Measurements from ENCODE around the gene HSPA12A.

HSPA12A gene

GRCh38 chr10:116761883-116762282 is 19.5 kb upstream of the HSPA12A start:
- no peak overlapping the region for H3K4me3 ChIP-seq (ENCODE audit: low read length in 2 of 2)
- DNase-seq (ENCODE audit: low spot score), result no peak
- H2AFZ ChIP-seq (ENCODE audit: low read length), result no peak overlapping the region
- H3K4me1 ChIP-seq (ENCODE audit: control insufficient read depth in 2 of 2, insufficient read depth in 1 of 2, low read depth in 1 of 2, low read length in 2 of 2), result no peaks in the 10 kb centered on the region
- peak overlapping the region; percentile 5 for H3K14ac ChIP-seq (ENCODE audit: low read length)
- H3K4ac ChIP-seq (ENCODE audit: low read length), result no peak overlapping the region
- no peak overlapping the region for H3K23ac ChIP-seq (ENCODE audit: low read depth, low read length, poor library complexity)
- no peak overlapping the region for H3K27ac ChIP-seq (replicated peaks; ENCODE audit: low read length)
- no peak overlapping the region for H2BK5ac ChIP-seq (ENCODE audit: low read length)
- no peak overlapping the region for H2BK15ac ChIP-seq (ENCODE audit: low read length)
- H3K9ac ChIP-seq (ENCODE audit: low read depth, low read length, poor library complexity), result no peak overlapping the region
- H4K91ac ChIP-seq (ENCODE audit: low read depth, low read length, poor library complexity), result no peak overlapping the region
- H3K9me3 ChIP-seq (replicated peaks in 1 of 2; ENCODE audit: control insufficient read depth in 2 of 2, insufficient read depth in 1 of 2, low read depth in 1 of 2, low read length in 2 of 2), result peaks cover 0 to 6% of the 10 kb centered on the region in 2 donors
- H2BK12ac ChIP-seq (ENCODE audit: low read length), result no peak overlapping the region
- no CpG with 5 or more reads among the region's 5 CpGs for WGBS, 2 donors (ENCODE audit: extremely low coverage in 2 of 2, insufficient read length in 2 of 2, insufficient replicate concordance in 1 of 2)
- no peak overlapping the region for H3K18ac ChIP-seq (ENCODE audit: low read length)
- H3K79me1 ChIP-seq (ENCODE audit: low read depth, low read length), result no peaks in the 10 kb centered on the region
- H3K36me3 ChIP-seq (replicated peaks in 1 of 2; ENCODE audit: control insufficient read depth in 2 of 2, insufficient read depth in 2 of 2, low read length in 2 of 2), result no peaks in the 10 kb centered on the region
- no peak overlapping the region for H2AK5ac ChIP-seq (ENCODE audit: low read depth, low read length)
- peaks cover 0 to 6% (median 0%) of the 10 kb centered on the region in 3 experiments for H3K27me3 ChIP-seq (ENCODE audit: control insufficient read depth in 3 of 3, insufficient read depth in 3 of 3, low read depth in 1 of 3, low read length in 3 of 3)
- H4K8ac ChIP-seq (ENCODE audit: low read depth, low read length), result no peak overlapping the region
- H2BK120ac ChIP-seq (ENCODE audit: low read depth, low read length), result no peak overlapping the region
- H3K4me2 ChIP-seq (ENCODE audit: insufficient read depth, low read length, poor library complexity, severe bottlenecking), result no peak overlapping the region

DNA sequence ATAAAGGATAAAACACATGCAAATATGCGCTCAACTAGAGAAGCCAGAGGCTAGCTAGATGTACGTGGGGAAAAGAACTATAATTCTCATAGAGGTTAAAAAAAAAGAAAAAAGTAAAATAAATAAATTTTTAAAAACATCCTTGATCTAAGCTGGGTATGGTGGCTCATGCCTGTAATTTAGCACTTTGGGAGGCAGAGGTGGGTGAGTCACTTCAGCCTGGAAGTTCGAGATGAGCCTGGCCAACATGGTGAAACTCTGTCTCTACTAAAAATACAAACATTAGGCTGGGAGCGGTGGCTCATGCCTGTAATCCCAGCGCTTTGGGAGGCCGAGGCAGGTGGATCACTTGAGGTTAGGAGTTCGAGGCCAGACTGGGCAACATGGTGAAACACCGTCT is 18.6 kb upstream of the HSPA12A start:
- H3K23ac ChIP-seq (ENCODE audit: low read depth, low read length, poor library complexity), result no peak overlapping the region
- H3K18ac ChIP-seq (ENCODE audit: low read length), result no peak overlapping the region
- H3K4ac ChIP-seq (ENCODE audit: low read length), result no peak overlapping the region
- no peak overlapping the region for H2BK12ac ChIP-seq (ENCODE audit: low read length)
- no peak overlapping the region for H3K9ac ChIP-seq (ENCODE audit: low read depth, low read length, poor library complexity)
- no peak overlapping the region for H2BK120ac ChIP-seq (ENCODE audit: low read depth, low read length)
- peaks cover 0 to 8% (median 0%) of the 10 kb centered on the region in 3 experiments for H3K27me3 ChIP-seq (ENCODE audit: control insufficient read depth in 3 of 3, insufficient read depth in 3 of 3, low read depth in 1 of 3, low read length in 3 of 3)
- H2BK15ac ChIP-seq (ENCODE audit: low read length), result no peak overlapping the region
- no peak overlapping the region for H3K27ac ChIP-seq (replicated peaks; ENCODE audit: low read length)
- no peak overlapping the region for H2AFZ ChIP-seq (ENCODE audit: low read length)
- no peaks in the 10 kb centered on the region for H3K36me3 ChIP-seq (replicated peaks in 1 of 2; ENCODE audit: control insufficient read depth in 2 of 2, insufficient read depth in 2 of 2, low read length in 2 of 2)
- no peaks in the 10 kb centered on the region for H3K79me1 ChIP-seq (ENCODE audit: low read depth, low read length)
- WGBS, 2 donors (ENCODE audit: extremely low coverage in 2 of 2, insufficient read length in 2 of 2, insufficient replicate concordance in 1 of 2), result no CpG with 5 or more reads among the region's 8 CpGs
- no peak for DNase-seq (ENCODE audit: low spot score)
- H2BK5ac ChIP-seq (ENCODE audit: low read length), result no peak overlapping the region
- H4K8ac ChIP-seq (ENCODE audit: low read depth, low read length), result no peak overlapping the region
- no peak overlapping the region for H3K4me3 ChIP-seq (ENCODE audit: low read length in 2 of 2)
- no peak overlapping the region for H3K14ac ChIP-seq (ENCODE audit: low read length)
- no peak overlapping the region for H4K91ac ChIP-seq (ENCODE audit: low read depth, low read length, poor library complexity)
- peaks cover 0 to 6% of the 10 kb centered on the region in 2 donors for H3K9me3 ChIP-seq (replicated peaks in 1 of 2; ENCODE audit: control insufficient read depth in 2 of 2, insufficient read depth in 1 of 2, low read depth in 1 of 2, low read length in 2 of 2)
- no peak overlapping the region for H3K4me2 ChIP-seq (ENCODE audit: insufficient read depth, low read length, poor library complexity, severe bottlenecking)
- no peak overlapping the region for H2AK5ac ChIP-seq (ENCODE audit: low read depth, low read length)
- H3K4me1 ChIP-seq (ENCODE audit: control insufficient read depth in 2 of 2, insufficient read depth in 1 of 2, low read depth in 1 of 2, low read length in 2 of 2), result no peaks in the 10 kb centered on the region

DNA sequence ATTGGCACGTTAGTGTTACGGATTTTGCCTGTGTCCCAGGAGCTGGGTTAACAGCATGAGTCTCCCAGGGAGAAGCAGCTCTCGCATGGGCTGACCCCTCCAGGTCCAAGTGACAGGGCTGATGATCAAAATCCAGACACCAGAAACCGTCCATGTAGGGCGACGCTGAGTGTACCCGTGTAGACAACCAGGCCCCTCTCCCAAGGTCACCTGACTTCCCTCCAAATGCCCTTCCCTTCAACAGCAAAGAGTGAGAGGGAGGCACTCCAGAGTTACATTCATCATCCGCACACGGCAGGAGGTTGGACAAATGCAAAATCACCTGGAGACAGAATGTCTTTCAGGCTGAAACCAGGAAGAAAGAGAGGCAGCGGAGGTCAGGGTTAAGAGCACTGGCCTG is 14.9 kb upstream of the HSPA12A start:
- no peak overlapping the region for H3K4ac ChIP-seq (ENCODE audit: low read length)
- H3K4me2 ChIP-seq (ENCODE audit: insufficient read depth, low read length, poor library complexity, severe bottlenecking), result no peak overlapping the region
- no peak overlapping the region for H3K9ac ChIP-seq (ENCODE audit: low read depth, low read length, poor library complexity)
- no peaks in the 10 kb centered on the region for H3K36me3 ChIP-seq (replicated peaks in 1 of 2; ENCODE audit: control insufficient read depth in 2 of 2, insufficient read depth in 2 of 2, low read length in 2 of 2)
- H3K79me1 ChIP-seq (ENCODE audit: low read depth, low read length), result no peaks in the 10 kb centered on the region
- H4K91ac ChIP-seq (ENCODE audit: low read depth, low read length, poor library complexity), result no peak overlapping the region
- H3K23ac ChIP-seq (ENCODE audit: low read depth, low read length, poor library complexity), result no peak overlapping the region
- no CpG with 5 or more reads among the region's 10 CpGs for WGBS, 2 donors (ENCODE audit: extremely low coverage in 2 of 2, insufficient read length in 2 of 2, insufficient replicate concordance in 1 of 2)
- peaks cover 0 to 8% (median 0%) of the 10 kb centered on the region in 3 experiments for H3K27me3 ChIP-seq (ENCODE audit: control insufficient read depth in 3 of 3, insufficient read depth in 3 of 3, low read depth in 1 of 3, low read length in 3 of 3)
- no peaks in the 10 kb centered on the region for H3K4me1 ChIP-seq (ENCODE audit: control insufficient read depth in 2 of 2, insufficient read depth in 1 of 2, low read depth in 1 of 2, low read length in 2 of 2)
- no peak overlapping the region for H3K27ac ChIP-seq (replicated peaks; ENCODE audit: low read length)
- no peak overlapping the region for H4K8ac ChIP-seq (ENCODE audit: low read depth, low read length)
- no peak overlapping the region for H2BK15ac ChIP-seq (ENCODE audit: low read length)
- H3K9me3 ChIP-seq (replicated peaks in 1 of 2; ENCODE audit: control insufficient read depth in 2 of 2, insufficient read depth in 1 of 2, low read depth in 1 of 2, low read length in 2 of 2), result peaks cover 0 to 2% of the 10 kb centered on the region in 2 donors
- no peak overlapping the region for H2AK5ac ChIP-seq (ENCODE audit: low read depth, low read length)
- H2AFZ ChIP-seq (ENCODE audit: low read length), result no peak overlapping the region
- H2BK120ac ChIP-seq (ENCODE audit: low read depth, low read length), result no peak overlapping the region
- no peak overlapping the region for H2BK5ac ChIP-seq (ENCODE audit: low read length)
- no peak overlapping the region for H3K18ac ChIP-seq (ENCODE audit: low read length)
- no peak overlapping the region for H3K14ac ChIP-seq (ENCODE audit: low read length)
- DNase-seq (ENCODE audit: low spot score), result no peak
- no peak overlapping the region for H2BK12ac ChIP-seq (ENCODE audit: low read length)
- no peak overlapping the region for H3K4me3 ChIP-seq (ENCODE audit: low read length in 2 of 2)

DNA sequence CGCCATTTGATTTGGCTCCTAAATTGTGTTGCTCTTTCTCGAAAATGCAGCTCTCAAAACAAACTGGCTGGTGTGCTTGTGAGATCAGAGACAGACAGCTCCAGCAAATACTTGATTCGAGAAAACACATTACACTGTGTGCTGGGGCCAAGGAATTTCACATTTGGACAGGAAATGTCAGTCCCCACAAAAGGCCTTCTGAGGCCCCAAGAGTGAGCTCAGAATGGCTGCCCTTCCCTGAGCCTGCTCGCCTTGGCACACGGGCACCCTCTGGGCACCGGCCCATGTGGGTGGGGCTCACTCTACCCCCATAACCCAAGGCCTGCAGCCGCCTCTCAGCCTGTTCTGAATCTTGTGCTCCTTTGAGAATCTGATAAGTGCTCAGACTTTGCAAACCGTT is 13.9 kb upstream of the HSPA12A start:
- Histone ChIP-seq H4K8ac (ENCODE audit: low read depth, low read length) (no peak overlapping the region), H3K14ac (ENCODE audit: low read length) (no peak overlapping the region), H3K9ac (ENCODE audit: low read depth, low read length, poor library complexity) (no peak overlapping the region), H2BK12ac (ENCODE audit: low read length) (no peak overlapping the region), H2AFZ (ENCODE audit: low read length) (no peak overlapping the region), H2BK5ac (ENCODE audit: low read length) (no peak overlapping the region), H3K27ac (replicated peaks; ENCODE audit: low read length) (no peak overlapping the region), H3K4ac (ENCODE audit: low read length) (no peak overlapping the region), H3K4me1 (ENCODE audit: control insufficient read depth in 2 of 2, insufficient read depth in 1 of 2, low read depth in 1 of 2, low read length in 2 of 2) (no peaks in the 10 kb centered on the region), H4K91ac (ENCODE audit: low read depth, low read length, poor library complexity) (no peak overlapping the region), H3K9me3 (replicated peaks in 1 of 2; ENCODE audit: control insufficient read depth in 2 of 2, insufficient read depth in 1 of 2, low read depth in 1 of 2, low read length in 2 of 2) (no peaks in the 10 kb centered on the region), H3K18ac (ENCODE audit: low read length) (no peak overlapping the region), H3K23ac (ENCODE audit: low read depth, low read length, poor library complexity) (no peak overlapping the region), H3K36me3 (replicated peaks in 1 of 2; ENCODE audit: control insufficient read depth in 2 of 2, insufficient read depth in 2 of 2, low read length in 2 of 2) (no peaks in the 10 kb centered on the region), H3K27me3 (ENCODE audit: control insufficient read depth in 3 of 3, insufficient read depth in 3 of 3, low read depth in 1 of 3, low read length in 3 of 3) (peaks cover 0 to 8% (median 0%) of the 10 kb centered on the region in 3 experiments), H2BK15ac (ENCODE audit: low read length) (no peak overlapping the region), H3K4me2 (ENCODE audit: insufficient read depth, low read length, poor library complexity, severe bottlenecking) (no peak overlapping the region), H3K79me1 (ENCODE audit: low read depth, low read length) (no peaks in the 10 kb centered on the region), H2BK120ac (ENCODE audit: low read depth, low read length) (no peak overlapping the region), H3K4me3 (ENCODE audit: low read length in 2 of 2) (no peak overlapping the region), H2AK5ac (ENCODE audit: low read depth, low read length) (no peak overlapping the region)
- no peak for DNase-seq (ENCODE audit: low spot score)
- no CpG with 5 or more reads among the region's 8 CpGs for WGBS, 2 donors (ENCODE audit: extremely low coverage in 2 of 2, insufficient read length in 2 of 2, insufficient replicate concordance in 1 of 2)

All from neuronal stem cell (in vitro differentiated cells).